CD14-positive monocyte (primary cell): ENCODE data around the gene CDH12. TPM values are rescaled to one million over a fixed set of nuclear protein-coding genes. Genes with fewer than 3 reads are reported as not detected.

Experiments
- DNase-seq, 3 donors: peaks; one replicate each; pipeline ENCODE4 v3.0.0-alpha.2; 2011 to 2022
- H2AFZ ChIP-seq: 2 replicates; pipeline ENCODE4 v1.6.0; 2012; ENCODE audit warnings: mild to moderate bottlenecking, low read depth, low read length, inconsistent platforms; ENCODE audit not compliant: insufficient read depth, poor library complexity, severe bottlenecking
- H3K27ac ChIP-seq, 2 donors: 1 replicate in 1 of 2; 2 replicates in 1 of 2; pipeline ENCODE4 v1.5.1; 2012 to 2013; ENCODE audit warnings: low read length in 2 of 2, control low read depth in 1 of 2, inconsistent platforms in 1 of 2, low read depth in 1 of 2, mild to moderate bottlenecking in 1 of 2
- H3K27me3 ChIP-seq, 2 donors: one replicate each; pipeline versions ENCODE4 v1.6.0 to v1.6.1; 2011 to 2013; ENCODE audit warnings: low read length in 2 of 2; ENCODE audit not compliant: control insufficient read depth in 2 of 2, insufficient read depth in 2 of 2
- H3K36me3 ChIP-seq, 2 donors: replicated peaks in 1 of 2; 1 replicate in 1 of 2; 2 replicates in 1 of 2; pipeline versions ENCODE4 v1.5.1 to v1.6.1; 2012 to 2013; ENCODE audit warnings: low read length in 2 of 2, control low read depth in 1 of 2, inconsistent platforms in 1 of 2, mild to moderate bottlenecking in 1 of 2; ENCODE audit not compliant: insufficient read depth in 2 of 2, control insufficient read depth in 1 of 2
- H3K4me1 ChIP-seq, 2 donors: 1 replicate in 1 of 2; 2 replicates in 1 of 2; pipeline versions ENCODE4 v1.5.1 to v1.6.1; 2012 to 2013; ENCODE audit warnings: low read length in 2 of 2, control low read depth in 1 of 2, inconsistent platforms in 1 of 2, mild to moderate bottlenecking in 1 of 2, moderate library complexity in 1 of 2; ENCODE audit not compliant: insufficient read depth in 2 of 2, control insufficient read depth in 1 of 2
- H3K4me2 ChIP-seq: replicated peaks from 2 replicates; pipeline ENCODE3; 2012; ENCODE audit warnings: low read length, moderate library complexity, mild to moderate bottlenecking; ENCODE audit not compliant: poor library complexity, severe bottlenecking; ENCODE audit errors: extremely low read depth
- H3K4me3 ChIP-seq, 3 experiments: fragments of 200-600 bp in 1 of 3; sonication (generic) in 1 of 3; replicated peaks in 1 of 3; 1 replicate in 2 of 3; 2 replicates in 1 of 3; pipeline ENCODE4 v1.5.1; 2011 to 2013; ENCODE audit warnings: low read length in 3 of 3, mild to moderate bottlenecking in 3 of 3, control low read depth in 2 of 3, low read depth in 2 of 3, inconsistent platforms in 1 of 3, moderate library complexity in 1 of 3
- H3K79me2 ChIP-seq: 2 replicates; pipeline ENCODE4 v1.6.0; 2012; ENCODE audit warnings: mild to moderate bottlenecking, control low read depth, inconsistent platforms, low read length, moderate library complexity; ENCODE audit not compliant: insufficient read depth
- H3K9ac ChIP-seq: 2 replicates; pipeline ENCODE4 v1.6.0; 2017; ENCODE audit warnings: low read length, mild to moderate bottlenecking; ENCODE audit not compliant: insufficient read depth, poor library complexity, severe bottlenecking
- H3K9me3 ChIP-seq, 2 donors: replicated peaks in 1 of 2; 1 replicate in 1 of 2; 2 replicates in 1 of 2; pipeline versions ENCODE4 v1.5.1 to v1.6.1; 2012 to 2013; ENCODE audit warnings: low read length in 2 of 2, control low read depth in 1 of 2; ENCODE audit not compliant: control insufficient read depth in 1 of 2, insufficient read depth in 1 of 2
- H4K20me1 ChIP-seq: 2 replicates; pipeline ENCODE4 v1.6.0; 2012; ENCODE audit warnings: mild to moderate bottlenecking, low read length, control low read depth, moderate library complexity; ENCODE audit not compliant: insufficient read depth
- H3K27ac Mint-ChIP-seq, 7 donors: one replicate each; pipeline ENCODE4 v1.8.0; 2020; ENCODE audit warnings: mild to moderate bottlenecking in 7 of 7, mixed read lengths in 7 of 7, moderate library complexity in 6 of 7, inconsistent platforms in 2 of 7
- H3K27me3 Mint-ChIP-seq, 3 donors: one replicate each; pipeline ENCODE4 v1.8.0; 2021 to 2022; ENCODE audit warnings: low read depth in 3 of 3, mild to moderate bottlenecking in 3 of 3, mixed read lengths in 3 of 3, moderate library complexity in 3 of 3, inconsistent platforms in 1 of 3
- H3K36me3 Mint-ChIP-seq, 2 donors: one replicate each; pipeline ENCODE4 v1.8.0; 2020; ENCODE audit warnings: mixed read lengths in 2 of 2, inconsistent platforms in 1 of 2, mild to moderate bottlenecking in 1 of 2
- H3K4me1 Mint-ChIP-seq: one replicate; pipeline ENCODE4 v1.8.0; 2020; ENCODE audit warnings: mild to moderate bottlenecking, mixed read lengths
- H3K4me3 Mint-ChIP-seq, 2 donors: one replicate each; pipeline ENCODE4 v1.8.0; 2020; ENCODE audit warnings: mild to moderate bottlenecking in 2 of 2, mixed read lengths in 2 of 2, moderate library complexity in 1 of 2
- H3K9me3 Mint-ChIP-seq, 7 donors: one replicate each; pipeline ENCODE4 v1.8.0; 2020 to 2022; ENCODE audit warnings: mixed read lengths in 7 of 7, mild to moderate bottlenecking in 6 of 7, moderate library complexity in 6 of 7, inconsistent platforms in 2 of 7
- WGBS: methylation state at CpG from one replicate; pipeline ENCODE4 v1.1.5; 2013; ENCODE audit warnings: missing lambda C conversion rate; ENCODE audit not compliant: insufficient coverage; 5-methylcytosine and 5-hydroxymethylcytosine counted together
- intact Hi-C, 2 donors: fragments of 100-400 bp; cut with micrococcal nuclease; formaldehyde crosslinking; loops; one replicate each; pipeline versions ENCODE4 v1.15.0 to v1.15.1; 2023
- polyA plus RNA-seq, 3 donors: library from polyadenylated mRNA; depleted of rRNA in 1 of 3; unstranded in 2 of 3; stranded (reverse) in 1 of 3; fragments of 300-500 nt in 2 of 3; fragments of >200 nt in 1 of 3; fragmentation: Illumina TruSeq in 2 of 3; gene quantifications; 1 replicate in 2 of 3; 2 replicates in 1 of 3; pipeline ENCODE4 v1.2.3, GENCODE V29; 2012 to 2021
- TF ChIP-seq, protein P1 (sequence below): fragments of 200-600 bp; IDR thresholded peaks from one replicate; pipeline ENCODE4 v1.8.0; 2022; ENCODE audit warnings: antibody characterized with exemption, mild to moderate bottlenecking

The CDH12 gene
- polyA plus RNA-seq, 3 donors, result not detected

DNA sequence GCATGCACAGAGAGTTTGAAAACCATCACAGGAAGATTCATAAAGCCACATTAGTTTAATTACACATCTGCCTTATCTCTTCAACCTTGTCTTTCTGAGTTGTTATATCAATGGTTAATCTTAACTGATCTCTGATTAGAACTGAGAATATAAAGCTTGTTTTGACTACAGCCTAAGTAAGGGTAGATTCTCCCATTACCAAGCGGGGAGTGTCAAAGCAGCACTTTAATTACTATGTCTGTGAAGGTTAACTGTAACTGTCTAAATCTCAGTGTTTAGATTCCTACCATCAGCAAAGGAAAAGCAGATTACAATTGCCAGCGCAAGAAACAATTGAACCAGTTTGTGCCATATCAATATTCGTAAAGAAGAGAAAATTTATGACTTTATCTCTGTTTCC, 348.7 kb downstream of the CDH12 start:
- H3K27ac Mint-ChIP-seq, result no peak overlapping the region
- H3K4me3 ChIP-seq, result no peak overlapping the region
- TF ChIP-seq, protein P1, sequence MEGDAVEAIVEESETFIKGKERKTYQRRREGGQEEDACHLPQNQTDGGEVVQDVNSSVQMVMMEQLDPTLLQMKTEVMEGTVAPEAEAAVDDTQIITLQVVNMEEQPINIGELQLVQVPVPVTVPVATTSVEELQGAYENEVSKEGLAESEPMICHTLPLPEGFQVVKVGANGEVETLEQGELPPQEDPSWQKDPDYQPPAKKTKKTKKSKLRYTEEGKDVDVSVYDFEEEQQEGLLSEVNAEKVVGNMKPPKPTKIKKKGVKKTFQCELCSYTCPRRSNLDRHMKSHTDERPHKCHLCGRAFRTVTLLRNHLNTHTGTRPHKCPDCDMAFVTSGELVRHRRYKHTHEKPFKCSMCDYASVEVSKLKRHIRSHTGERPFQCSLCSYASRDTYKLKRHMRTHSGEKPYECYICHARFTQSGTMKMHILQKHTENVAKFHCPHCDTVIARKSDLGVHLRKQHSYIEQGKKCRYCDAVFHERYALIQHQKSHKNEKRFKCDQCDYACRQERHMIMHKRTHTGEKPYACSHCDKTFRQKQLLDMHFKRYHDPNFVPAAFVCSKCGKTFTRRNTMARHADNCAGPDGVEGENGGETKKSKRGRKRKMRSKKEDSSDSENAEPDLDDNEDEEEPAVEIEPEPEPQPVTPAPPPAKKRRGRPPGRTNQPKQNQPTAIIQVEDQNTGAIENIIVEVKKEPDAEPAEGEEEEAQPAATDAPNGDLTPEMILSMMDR, result no peak

DNA sequence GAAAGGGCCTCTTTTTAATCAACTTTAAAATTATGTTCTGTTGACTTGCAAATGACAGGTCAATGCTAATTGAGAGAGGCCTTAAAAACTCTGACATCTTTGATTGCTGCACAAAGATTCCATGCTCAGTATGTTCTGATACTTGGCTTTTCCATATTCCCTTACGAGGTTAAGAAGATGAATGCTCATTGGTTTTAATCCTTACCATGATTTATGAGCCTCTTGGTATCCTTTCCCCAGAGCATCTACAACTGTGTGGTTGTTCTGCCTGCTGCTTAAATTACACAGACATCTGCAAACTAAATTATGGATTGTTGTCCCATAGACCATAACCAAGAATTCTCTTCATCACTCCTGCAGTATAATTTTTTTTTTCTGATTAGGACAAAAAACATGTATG, 352.6 kb downstream of the CDH12 start:
- Mint-ChIP-seq H3K27ac (no peak overlapping the region), H3K9me3 (peaks cover 0 to 8% (median 0%) of the 10 kb centered on the region in 7 donors), H3K36me3 (no peaks in the 10 kb centered on the region), H3K4me1 (no peaks in the 10 kb centered on the region), H3K4me3 (no peak overlapping the region), H3K27me3 (no peaks in the 10 kb centered on the region)
- DNase-seq, result no peak
- TF ChIP-seq, protein P1, result no peak
- intact Hi-C loops, result no loop called here
- no peaks in the 10 kb centered on the region for H3K36me3 ChIP-seq
- H3K9me3 ChIP-seq, result no peaks in the 10 kb centered on the region
- no peaks in the 10 kb centered on the region for H3K79me2 ChIP-seq
- no peak overlapping the region for H2AFZ ChIP-seq
- WGBS, result 100% methylated on average over 1 of the region's 1 CpG
- no peaks in the 10 kb centered on the region for H4K20me1 ChIP-seq
- no peak overlapping the region for H3K4me3 ChIP-seq
- no peak overlapping the region for H3K9ac ChIP-seq
- no peaks in the 10 kb centered on the region for H3K4me1 ChIP-seq
- H3K27ac ChIP-seq, result no peak overlapping the region
- H3K27me3 ChIP-seq, result no peaks in the 10 kb centered on the region
- no peak overlapping the region for H3K4me2 ChIP-seq

More for the DNA sequence above, 348.7 kb downstream of the CDH12 start:
- intact Hi-C loops, result no loop called here
- no peak for DNase-seq
- no peaks in the 10 kb centered on the region for H3K36me3 Mint-ChIP-seq
- no peak overlapping the region for H2AFZ ChIP-seq
- H3K79me2 ChIP-seq, result no peaks in the 10 kb centered on the region
- no peaks in the 10 kb centered on the region for H3K27me3 Mint-ChIP-seq
- no peak overlapping the region for H3K4me3 Mint-ChIP-seq
- no peaks in the 10 kb centered on the region for H3K4me1 Mint-ChIP-seq
- H3K9ac ChIP-seq, result no peak overlapping the region
- no peaks in the 10 kb centered on the region for H4K20me1 ChIP-seq
- peaks cover 0 to 3% (median 0%) of the 10 kb centered on the region in 7 donors for H3K9me3 Mint-ChIP-seq
- no peak overlapping the region for H3K4me2 ChIP-seq
- H3K4me1 ChIP-seq, result no peaks in the 10 kb centered on the region
- no peaks in the 10 kb centered on the region for H3K27me3 ChIP-seq
- WGBS, result no CpG with 5 or more reads among the region's 3 CpGs
- H3K36me3 ChIP-seq, result no peaks in the 10 kb centered on the region
- H3K27ac ChIP-seq, result no peak overlapping the region
- no peaks in the 10 kb centered on the region for H3K9me3 ChIP-seq
